Measurements from ENCODE around the gene CD84. TPM values are rescaled to one million over a fixed set of nuclear protein-coding genes. Genes with fewer than 3 reads are reported as not detected.

The CD84 gene
- total RNA-seq, 3 donors from 2014 or later (not counting 1 experiment from before 2014, with no cell fraction given): 11.1 to 56.7 (median 12.9) TPM

DNA sequence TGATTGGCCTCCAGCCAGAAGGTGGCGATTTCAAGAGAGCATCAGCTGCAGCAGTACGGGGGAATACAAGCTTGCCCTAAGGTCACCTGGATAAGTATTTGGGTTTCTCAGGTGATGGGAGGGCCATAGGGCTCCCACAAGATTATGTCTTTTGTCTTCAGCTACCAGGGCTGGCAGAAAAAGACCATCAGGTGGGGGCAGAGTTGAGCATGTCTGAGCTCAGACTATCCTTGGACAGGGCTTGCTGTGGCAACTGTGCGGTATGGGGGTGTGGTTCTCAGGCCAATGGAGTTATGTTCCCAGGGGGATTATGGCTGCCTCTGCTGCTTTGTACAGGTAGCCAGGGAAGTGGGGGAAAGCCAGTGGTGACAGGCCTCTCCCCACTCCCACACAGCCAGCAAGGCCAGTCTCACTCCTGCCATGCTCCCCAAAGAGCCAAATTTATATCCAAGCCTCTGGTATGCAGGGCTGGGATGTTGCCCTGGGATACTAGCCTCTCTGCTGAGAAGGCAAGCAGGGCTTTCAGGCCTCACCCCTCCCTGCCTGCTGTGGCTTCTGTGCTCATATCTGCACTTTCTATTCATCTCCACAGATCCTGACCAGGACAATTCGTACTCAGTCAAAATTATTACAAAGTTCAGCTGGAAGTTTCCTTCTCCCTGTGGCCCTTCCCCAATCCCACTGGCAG, 26.6 kb upstream of the CD84 start:
- H3K9me3 Mint-ChIP-seq: peaks cover 3 to 4% of the 10 kb centered on the region in 2 donors
- Histone ChIP-seq H3K27ac (ENCODE audit: low read length) (no peak overlapping the region), H3K4me3 (ENCODE audit: low read length) (no peak overlapping the region), H3K9me3 (ENCODE audit: control insufficient read depth, insufficient read depth, low read length) (no peaks in the 10 kb centered on the region), H3K4me1 (ENCODE audit: control insufficient read depth, insufficient read depth, low read length) (peaks cover 12% of the 10 kb centered on the region), H3K27me3 (ENCODE audit: control insufficient read depth, insufficient read depth, low read length) (no peaks in the 10 kb centered on the region), H3K36me3 (ENCODE audit: control insufficient read depth, insufficient read depth, low read length) (no peaks in the 10 kb centered on the region)
- peaks cover 0 to under 1% of the 10 kb centered on the region in 2 donors for H3K27me3 Mint-ChIP-seq (ENCODE audit: low read depth in 2 of 2)
- peaks cover 43% of the 10 kb centered on the region for H3K36me3 Mint-ChIP-seq
- TF ChIP-seq, protein P1, sequence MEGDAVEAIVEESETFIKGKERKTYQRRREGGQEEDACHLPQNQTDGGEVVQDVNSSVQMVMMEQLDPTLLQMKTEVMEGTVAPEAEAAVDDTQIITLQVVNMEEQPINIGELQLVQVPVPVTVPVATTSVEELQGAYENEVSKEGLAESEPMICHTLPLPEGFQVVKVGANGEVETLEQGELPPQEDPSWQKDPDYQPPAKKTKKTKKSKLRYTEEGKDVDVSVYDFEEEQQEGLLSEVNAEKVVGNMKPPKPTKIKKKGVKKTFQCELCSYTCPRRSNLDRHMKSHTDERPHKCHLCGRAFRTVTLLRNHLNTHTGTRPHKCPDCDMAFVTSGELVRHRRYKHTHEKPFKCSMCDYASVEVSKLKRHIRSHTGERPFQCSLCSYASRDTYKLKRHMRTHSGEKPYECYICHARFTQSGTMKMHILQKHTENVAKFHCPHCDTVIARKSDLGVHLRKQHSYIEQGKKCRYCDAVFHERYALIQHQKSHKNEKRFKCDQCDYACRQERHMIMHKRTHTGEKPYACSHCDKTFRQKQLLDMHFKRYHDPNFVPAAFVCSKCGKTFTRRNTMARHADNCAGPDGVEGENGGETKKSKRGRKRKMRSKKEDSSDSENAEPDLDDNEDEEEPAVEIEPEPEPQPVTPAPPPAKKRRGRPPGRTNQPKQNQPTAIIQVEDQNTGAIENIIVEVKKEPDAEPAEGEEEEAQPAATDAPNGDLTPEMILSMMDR (IDR thresholded peaks at IDR 0.05): no peak
- intact Hi-C loops (cut with micrococcal nuclease): loop anchor here (2.0 kb wide), 2 partner anchors 263 to 413 kb away; partner anchors contain the start of genes COPA and NCSTN
- ATAC-seq (no peak), DNase-seq (peak in 1 of 2 donors; percentile 10)
- H3K4me1 Mint-ChIP-seq: peaks cover 11 to 12% of the 10 kb centered on the region in 2 donors
- no peak overlapping the region for H3K4me3 Mint-ChIP-seq
- WGBS (ENCODE audit: insufficient coverage): 84% methylated on average over 4 of the region's 4 CpGs
- H3K27ac Mint-ChIP-seq: peak overlapping the region in 1 of 2 donors; percentile 84

DNA sequence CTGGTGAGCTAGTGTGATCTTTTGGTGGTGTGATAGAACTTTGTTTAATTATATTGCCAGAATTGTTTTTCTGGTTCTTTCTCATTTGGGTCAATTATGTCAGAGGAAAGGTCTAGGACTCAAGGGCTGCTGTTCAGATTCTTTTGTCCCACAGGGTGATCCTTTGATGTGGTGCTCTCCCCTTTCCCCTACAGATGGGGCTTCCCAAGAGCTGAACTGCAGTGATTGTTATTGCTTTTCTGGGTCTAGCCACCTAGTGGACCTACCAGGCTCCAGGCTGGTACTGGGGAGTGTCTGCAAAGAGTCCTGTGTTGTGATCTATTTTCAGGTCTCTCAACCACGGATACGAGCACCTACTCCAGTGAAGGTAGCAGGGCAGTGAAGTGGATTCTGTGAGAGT, 25.9 kb upstream of the CD84 start:
- H3K36me3 Mint-ChIP-seq: peaks cover 43% of the 10 kb centered on the region
- no peak for ATAC-seq
- H3K4me1 ChIP-seq (ENCODE audit: control insufficient read depth, insufficient read depth, low read length): peaks cover 12% of the 10 kb centered on the region
- H3K27ac ChIP-seq (ENCODE audit: low read length): no peak overlapping the region
- no peaks in the 10 kb centered on the region for H3K27me3 ChIP-seq (ENCODE audit: control insufficient read depth, insufficient read depth, low read length)
- 93% methylated on average over 2 of the region's 2 CpGs for WGBS (ENCODE audit: insufficient coverage)
- intact Hi-C loops (cut with micrococcal nuclease): no loop called here
- H3K36me3 ChIP-seq (ENCODE audit: control insufficient read depth, insufficient read depth, low read length): no peaks in the 10 kb centered on the region
- H3K27ac Mint-ChIP-seq: peak overlapping the region in 1 of 2 donors; percentile 84
- H3K9me3 Mint-ChIP-seq: peaks cover 3 to 4% of the 10 kb centered on the region in 2 donors
- H3K27me3 Mint-ChIP-seq (ENCODE audit: low read depth in 2 of 2): no peaks in the 10 kb centered on the region
- DNase-seq: peak in 1 of 2 donors; percentile 37
- no peak overlapping the region for H3K4me3 Mint-ChIP-seq
- peaks cover 11 to 12% of the 10 kb centered on the region in 2 donors for H3K4me1 Mint-ChIP-seq
- H3K4me3 ChIP-seq (ENCODE audit: low read length): no peak overlapping the region
- TF ChIP-seq, protein P1 (IDR thresholded peaks at IDR 0.05): no peak
- no peaks in the 10 kb centered on the region for H3K9me3 ChIP-seq (ENCODE audit: control insufficient read depth, insufficient read depth, low read length)

DNA sequence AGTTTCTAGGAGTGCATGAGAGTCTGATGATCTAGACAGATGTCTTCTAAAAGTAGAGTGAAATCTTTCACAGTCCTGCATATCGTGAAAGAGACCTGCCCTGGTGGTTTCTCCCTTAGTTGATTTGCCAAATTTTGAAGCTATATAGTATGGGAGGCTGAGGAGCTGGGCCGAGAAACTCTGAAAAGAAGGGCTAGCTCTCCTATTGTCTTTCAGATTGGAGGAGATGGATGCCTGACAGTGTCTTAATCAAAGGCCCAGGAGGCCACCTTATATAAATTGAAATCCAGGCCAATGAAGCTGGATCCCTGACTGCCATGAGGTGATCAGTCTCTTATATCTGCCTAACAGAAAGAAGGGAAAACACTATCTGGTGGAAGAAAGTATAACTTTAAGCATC, 18.4 kb upstream of the CD84 start:
- Mint-ChIP-seq H3K4me1 (no peaks in the 10 kb centered on the region), H3K27ac (no peak overlapping the region), H3K9me3 (peaks cover 5 to 9% of the 10 kb centered on the region in 2 donors), H3K27me3 (ENCODE audit: low read depth in 2 of 2) (peaks cover 0 to 2% of the 10 kb centered on the region in 2 donors), H3K36me3 (peaks cover 27% of the 10 kb centered on the region), H3K4me3 (no peak overlapping the region)
- TF ChIP-seq, protein P1 (IDR thresholded peaks at IDR 0.05): no peak
- 88% methylated on average over 2 of the region's 2 CpGs for whole genome bisulfite sequencing (ENCODE audit: insufficient coverage)
- H3K4me1 ChIP-seq (ENCODE audit: control insufficient read depth, insufficient read depth, low read length): no peaks in the 10 kb centered on the region
- H3K36me3 ChIP-seq (ENCODE audit: control insufficient read depth, insufficient read depth, low read length): no peaks in the 10 kb centered on the region
- no peaks in the 10 kb centered on the region for H3K9me3 ChIP-seq (ENCODE audit: control insufficient read depth, insufficient read depth, low read length)
- DNase-seq: no peak
- intact Hi-C loops (cut with micrococcal nuclease): no loop called here
- no peaks in the 10 kb centered on the region for H3K27me3 ChIP-seq (ENCODE audit: control insufficient read depth, insufficient read depth, low read length)
- no peak for ATAC-seq
- H3K4me3 ChIP-seq (ENCODE audit: low read length): no peak overlapping the region
- H3K27ac ChIP-seq (ENCODE audit: low read length): no peak overlapping the region

Data from natural killer cell (primary cell).